ENCODE results near the gene C1QB.
"Not testable (repeated sequence)": the region's sequence is repeated elsewhere in the genome, so short reads cannot be mapped to it uniquely, and the experiment has no call there.

C1QB gene

DNA sequence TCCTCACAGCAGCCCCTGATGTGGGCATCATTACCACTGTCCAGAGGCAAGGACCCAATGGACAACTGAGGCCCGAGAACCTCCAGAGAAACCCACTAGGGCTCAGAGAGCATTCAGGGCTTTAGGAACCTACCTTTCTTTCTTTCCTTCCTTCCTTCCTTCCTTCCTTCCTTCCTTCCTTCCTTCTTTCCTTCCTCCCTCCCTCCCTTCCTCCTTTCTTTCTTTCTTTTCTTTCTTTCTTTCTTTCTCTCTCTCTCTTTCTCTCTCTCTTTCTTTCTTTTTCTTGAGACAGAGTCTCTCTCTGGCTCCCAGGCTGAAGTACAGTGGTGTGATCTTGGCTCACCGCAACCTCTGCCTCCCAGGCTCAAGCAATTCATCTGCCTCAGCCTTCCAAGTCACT is 15.8 kb downstream of the C1QB start:
- H3K9me3 ChIP-seq (ENCODE audit: control insufficient read depth, low read length); H3K4me1 ChIP-seq (ENCODE audit: control insufficient read depth, insufficient read depth, low read length); H3K9ac ChIP-seq (ENCODE audit: low read length); H3K36me3 ChIP-seq (ENCODE audit: control insufficient read depth, insufficient read depth, low read length, severe bottlenecking); DNase-seq (ENCODE audit: low read depth); H3K4me3 ChIP-seq (ENCODE audit: low read length): not testable (repeated sequence)
- H3K27me3 ChIP-seq (replicated peaks; ENCODE audit: control insufficient read depth, insufficient read depth, low read length): peaks cover 89% of the 10 kb centered on the region

DNA sequence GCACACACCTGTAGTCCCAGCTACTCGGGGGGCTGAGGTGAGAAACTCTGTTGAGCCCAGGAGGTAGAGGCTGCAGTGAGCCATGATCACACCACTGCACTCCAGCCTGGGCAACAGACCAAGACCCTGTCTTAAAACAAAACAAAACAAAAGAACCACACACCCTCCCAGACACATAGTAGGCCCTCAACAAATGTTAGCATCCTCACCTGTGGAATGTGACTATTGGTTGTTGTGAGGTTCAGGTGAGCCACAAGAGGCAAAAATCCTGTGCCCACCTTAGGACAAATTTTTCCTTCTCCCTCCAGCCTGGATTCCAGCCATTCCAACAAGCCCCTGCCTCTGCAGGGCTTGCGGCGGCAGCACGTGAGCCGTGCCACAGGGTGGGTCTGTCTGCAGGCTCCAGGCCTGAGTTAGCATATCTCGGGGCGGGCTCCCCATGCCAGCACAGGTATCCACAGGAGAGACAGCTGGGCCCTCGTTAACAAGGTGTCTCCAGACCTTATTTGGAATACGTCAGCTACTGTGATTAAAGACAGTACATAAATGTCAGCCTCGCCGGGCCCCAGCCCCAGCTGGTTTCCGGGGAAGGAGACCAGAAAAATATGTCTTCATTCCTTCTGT is 17.4 kb downstream of the C1QB start:
- no peaks in the 10 kb centered on the region for H3K4me1 ChIP-seq (ENCODE audit: control insufficient read depth, insufficient read depth, low read length)
- no peak overlapping the region for H3K4me3 ChIP-seq (ENCODE audit: low read length)
- no peak for DNase-seq (ENCODE audit: low read depth)
- no peaks in the 10 kb centered on the region for H3K36me3 ChIP-seq (ENCODE audit: control insufficient read depth, insufficient read depth, low read length, severe bottlenecking)
- H3K27me3 ChIP-seq (replicated peaks; ENCODE audit: control insufficient read depth, insufficient read depth, low read length): peaks cover 73% of the 10 kb centered on the region
- no peaks in the 10 kb centered on the region for H3K9me3 ChIP-seq (ENCODE audit: control insufficient read depth, low read length)
- no peak overlapping the region for H3K9ac ChIP-seq (ENCODE audit: low read length)

DNA sequence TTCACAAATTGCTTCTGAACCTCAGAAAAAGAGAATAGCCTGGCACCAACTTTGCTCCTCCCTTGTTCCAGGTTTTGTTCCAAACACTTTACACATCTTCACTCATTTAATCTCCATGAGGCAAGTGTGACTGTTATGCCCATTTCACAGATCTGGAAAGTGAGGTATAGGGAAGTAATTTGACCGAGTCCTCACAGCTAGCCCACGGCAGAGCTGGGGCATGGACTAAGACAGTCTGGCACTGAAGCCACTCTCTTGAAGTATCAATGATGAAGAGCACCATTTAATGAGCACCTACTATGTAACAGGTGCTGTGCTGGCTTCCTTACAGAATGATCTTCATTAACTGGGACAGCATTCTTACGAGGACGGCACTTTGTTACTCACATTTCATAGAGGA is 19.0 kb downstream of the C1QB start:
- peaks cover 62% of the 10 kb centered on the region for H3K27me3 ChIP-seq (replicated peaks; ENCODE audit: control insufficient read depth, insufficient read depth, low read length)
- DNase-seq (ENCODE audit: low read depth): no peak

DNA sequence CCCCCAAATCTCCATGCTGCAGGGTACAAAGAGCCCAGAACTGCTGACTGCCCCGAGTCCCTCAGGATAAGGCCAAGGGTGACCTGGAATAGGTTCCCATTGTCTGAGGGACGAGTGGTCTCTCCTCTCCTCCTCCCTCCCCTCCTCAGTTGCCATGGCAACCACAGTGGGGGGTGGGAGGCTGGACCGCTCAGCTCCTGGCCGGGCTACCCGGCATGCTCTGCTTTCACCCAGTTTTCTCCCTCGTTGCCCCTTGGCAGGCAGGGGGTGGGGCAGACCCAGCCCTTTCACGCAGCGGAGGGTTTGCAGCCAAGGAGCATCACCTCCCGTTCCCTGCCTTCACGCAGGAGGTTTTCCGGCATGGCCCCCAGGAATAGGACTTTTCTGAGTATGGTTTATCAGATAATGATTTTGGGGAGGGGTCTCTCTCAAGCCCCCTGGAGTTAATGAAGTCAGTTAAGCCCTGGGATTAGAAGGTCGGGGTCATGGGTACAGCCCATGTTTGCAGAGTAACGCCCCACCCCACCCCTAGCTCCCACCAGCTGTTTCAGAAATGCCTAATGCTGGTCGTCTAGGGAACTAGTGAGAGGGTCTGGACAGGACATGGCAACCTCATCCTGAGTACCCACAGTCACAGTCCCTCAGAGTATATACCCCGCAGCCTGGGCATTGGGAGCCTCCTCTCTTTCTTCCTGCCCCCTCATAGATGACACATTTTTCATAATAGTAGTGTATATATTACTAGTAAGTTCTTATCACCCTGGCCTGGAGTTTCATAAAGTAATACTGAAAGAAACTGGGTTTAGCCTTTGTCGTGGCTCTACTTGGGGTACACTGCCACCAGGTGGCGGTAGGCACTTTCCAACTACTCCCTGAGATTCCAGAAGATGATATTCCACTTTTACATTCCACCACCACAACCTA is 20.7 kb downstream of the C1QB start:
- Histone ChIP-seq H3K36me3 (ENCODE audit: control insufficient read depth, insufficient read depth, low read length, severe bottlenecking) (no peaks in the 10 kb centered on the region), H3K4me1 (ENCODE audit: control insufficient read depth, insufficient read depth, low read length) (peaks cover 8% of the 10 kb centered on the region), H3K4me3 (ENCODE audit: low read length) (no peak overlapping the region), H3K9me3 (ENCODE audit: control insufficient read depth, low read length) (no peaks in the 10 kb centered on the region), H3K27me3 (replicated peaks; ENCODE audit: control insufficient read depth, insufficient read depth, low read length) (peaks cover 49% of the 10 kb centered on the region), H3K9ac (ENCODE audit: low read length) (no peak overlapping the region)
- DNase-seq (ENCODE audit: low read depth): peak; percentile 69

More for the DNA sequence above, 19.0 kb downstream of the C1QB start:
- Histone ChIP-seq H3K4me1 (ENCODE audit: control insufficient read depth, insufficient read depth, low read length) (peaks cover 8% of the 10 kb centered on the region), H3K9me3 (ENCODE audit: control insufficient read depth, low read length) (no peaks in the 10 kb centered on the region), H3K9ac (ENCODE audit: low read length) (no peak overlapping the region), H3K4me3 (ENCODE audit: low read length) (no peak overlapping the region), H3K36me3 (ENCODE audit: control insufficient read depth, insufficient read depth, low read length, severe bottlenecking) (no peaks in the 10 kb centered on the region)

DNA sequence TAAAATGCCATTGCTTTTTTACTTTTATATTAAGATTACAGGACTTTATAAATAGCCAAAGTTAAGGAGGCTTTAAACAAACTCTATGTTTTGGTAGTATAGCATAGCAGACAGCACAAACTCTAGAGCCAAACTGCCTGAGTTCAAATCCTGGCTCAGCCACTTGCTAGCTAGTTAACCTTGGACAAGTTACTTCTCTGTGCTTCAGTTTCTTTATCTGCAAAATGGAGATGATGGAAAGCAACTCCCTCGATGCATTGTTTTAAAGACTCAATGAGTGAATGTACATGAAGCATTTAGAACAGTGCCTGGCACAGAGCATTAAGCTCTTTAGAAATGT is 21.3 kb downstream of the C1QB start:
- H3K27me3 ChIP-seq (replicated peaks; ENCODE audit: control insufficient read depth, insufficient read depth, low read length): peaks cover 43% of the 10 kb centered on the region

DNA sequence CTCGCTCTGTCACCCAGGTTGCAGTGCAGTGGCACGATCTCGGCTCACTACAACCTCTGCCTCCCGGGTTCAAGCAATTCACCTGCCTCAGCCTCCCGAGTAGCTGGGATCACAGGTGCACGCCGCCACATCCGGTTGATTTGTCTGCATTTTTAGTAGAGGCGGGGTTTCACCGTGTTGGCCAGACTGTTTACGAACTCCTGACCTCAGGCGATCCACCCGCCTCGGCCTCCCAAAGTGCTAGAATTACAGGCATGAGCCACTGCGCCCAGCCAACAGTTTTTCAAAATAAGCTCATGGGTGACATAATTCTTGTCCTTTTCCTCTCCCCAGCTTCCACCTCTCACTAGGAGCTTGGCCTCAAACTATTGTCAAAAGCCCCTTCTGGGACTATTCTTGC is 23.1 kb downstream of the C1QB start:
- H3K4me3 ChIP-seq (ENCODE audit: low read length); H3K36me3 ChIP-seq (ENCODE audit: control insufficient read depth, insufficient read depth, low read length, severe bottlenecking); H3K9me3 ChIP-seq (ENCODE audit: control insufficient read depth, low read length); H3K9ac ChIP-seq (ENCODE audit: low read length); DNase-seq (ENCODE audit: low read depth); H3K4me1 ChIP-seq (ENCODE audit: control insufficient read depth, insufficient read depth, low read length): not testable (repeated sequence)
- peaks cover 33% of the 10 kb centered on the region for H3K27me3 ChIP-seq (replicated peaks; ENCODE audit: control insufficient read depth, insufficient read depth, low read length)

More for the DNA sequence above, 21.3 kb downstream of the C1QB start:
- no peaks in the 10 kb centered on the region for H3K36me3 ChIP-seq (ENCODE audit: control insufficient read depth, insufficient read depth, low read length, severe bottlenecking)
- H3K4me3 ChIP-seq (ENCODE audit: low read length): no peak overlapping the region
- no peaks in the 10 kb centered on the region for H3K9me3 ChIP-seq (ENCODE audit: control insufficient read depth, low read length)
- H3K9ac ChIP-seq (ENCODE audit: low read length): no peak overlapping the region
- no peak for DNase-seq (ENCODE audit: low read depth)
- H3K4me1 ChIP-seq (ENCODE audit: control insufficient read depth, insufficient read depth, low read length): peaks cover 8% of the 10 kb centered on the region

DNA sequence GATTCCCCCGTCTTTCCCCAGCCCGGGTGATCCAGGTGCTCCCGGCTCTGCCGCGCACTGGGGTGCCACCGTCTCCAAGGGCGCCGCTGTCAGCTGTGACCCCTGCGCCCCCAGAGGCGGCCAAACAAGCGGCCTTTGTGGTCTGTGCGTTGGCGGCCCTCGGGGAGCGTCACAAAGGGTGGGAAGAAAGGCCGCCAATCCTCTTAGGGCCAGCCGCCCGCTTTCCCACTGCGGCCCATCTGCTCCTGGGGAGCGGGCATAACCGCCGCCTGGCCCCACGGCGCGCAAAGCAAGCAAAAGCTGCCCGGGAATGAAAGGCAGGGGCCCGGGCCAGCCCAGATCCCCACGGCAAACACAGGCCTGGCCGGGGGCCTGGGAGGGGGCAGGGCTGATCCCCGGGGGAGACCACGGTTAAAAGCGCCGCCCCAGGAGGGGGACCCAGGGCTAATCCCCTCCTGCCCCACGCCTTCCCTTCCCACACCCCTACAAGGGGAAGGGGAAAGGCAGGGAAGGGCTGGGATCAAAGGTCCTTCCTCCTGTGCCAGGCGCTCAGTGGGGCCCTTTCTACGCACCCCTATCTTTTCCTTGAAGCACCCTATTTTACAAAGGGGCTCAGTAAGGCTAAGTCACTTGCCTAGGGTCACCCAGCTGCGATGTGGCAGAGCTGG is 24.0 kb downstream of the C1QB start:
- Histone ChIP-seq H3K36me3 (ENCODE audit: control insufficient read depth, insufficient read depth, low read length, severe bottlenecking) (no peaks in the 10 kb centered on the region), H3K9ac (ENCODE audit: low read length) (no peak overlapping the region), H3K4me3 (ENCODE audit: low read length) (no peak overlapping the region), H3K27me3 (replicated peaks; ENCODE audit: control insufficient read depth, insufficient read depth, low read length) (peaks cover 24% of the 10 kb centered on the region), H3K4me1 (ENCODE audit: control insufficient read depth, insufficient read depth, low read length) (peaks cover 8% of the 10 kb centered on the region), H3K9me3 (ENCODE audit: control insufficient read depth, low read length) (no peaks in the 10 kb centered on the region)
- DNase-seq (ENCODE audit: low read depth): no peak

DNA sequence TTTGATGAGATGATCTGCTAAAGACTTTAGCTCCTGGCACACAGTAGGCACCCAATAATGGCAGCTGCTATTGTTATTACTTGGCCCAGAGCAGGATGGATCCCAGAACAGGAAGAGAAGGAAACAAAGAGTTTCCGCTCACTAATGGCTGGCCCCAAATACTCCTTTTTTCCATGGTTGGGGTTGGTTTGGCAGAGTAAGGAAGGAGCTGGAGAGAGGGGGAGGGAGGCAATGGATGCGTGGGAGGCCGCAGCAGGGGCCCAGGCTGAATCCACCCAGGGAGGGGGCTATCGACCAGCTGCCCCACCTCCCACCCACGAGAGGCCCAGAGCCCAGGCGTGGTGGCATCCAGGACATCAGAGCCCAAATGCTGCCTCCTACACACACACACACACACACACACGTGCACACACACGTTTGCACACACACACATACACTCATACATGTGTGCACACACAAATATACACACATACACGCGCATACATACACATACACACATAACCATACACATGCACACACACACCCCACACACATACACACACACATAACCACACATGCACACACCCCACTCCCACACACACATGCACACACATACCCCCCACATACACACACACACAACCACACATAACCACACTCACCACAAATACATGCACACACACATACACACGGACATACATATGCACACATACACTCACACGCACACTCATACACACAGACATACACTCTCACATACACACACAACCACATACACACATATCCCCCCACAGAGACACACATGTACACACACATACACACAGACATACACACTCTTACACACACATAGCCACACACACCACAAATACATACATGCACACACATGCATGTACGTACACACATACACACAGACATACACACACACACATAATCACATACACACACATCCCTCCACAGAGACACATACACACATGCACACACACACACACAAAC is 25.2 kb downstream of the C1QB start:
- no peak overlapping the region for H3K4me3 ChIP-seq (ENCODE audit: low read length)
- H3K27me3 ChIP-seq (replicated peaks; ENCODE audit: control insufficient read depth, insufficient read depth, low read length): peaks cover 19% of the 10 kb centered on the region
- no peaks in the 10 kb centered on the region for H3K9me3 ChIP-seq (ENCODE audit: control insufficient read depth, low read length)
- H3K36me3 ChIP-seq (ENCODE audit: control insufficient read depth, insufficient read depth, low read length, severe bottlenecking): no peaks in the 10 kb centered on the region
- no peak overlapping the region for H3K9ac ChIP-seq (ENCODE audit: low read length)
- H3K4me1 ChIP-seq (ENCODE audit: control insufficient read depth, insufficient read depth, low read length): peaks cover 8% of the 10 kb centered on the region
- DNase-seq (ENCODE audit: low read depth): no peak

DNA sequence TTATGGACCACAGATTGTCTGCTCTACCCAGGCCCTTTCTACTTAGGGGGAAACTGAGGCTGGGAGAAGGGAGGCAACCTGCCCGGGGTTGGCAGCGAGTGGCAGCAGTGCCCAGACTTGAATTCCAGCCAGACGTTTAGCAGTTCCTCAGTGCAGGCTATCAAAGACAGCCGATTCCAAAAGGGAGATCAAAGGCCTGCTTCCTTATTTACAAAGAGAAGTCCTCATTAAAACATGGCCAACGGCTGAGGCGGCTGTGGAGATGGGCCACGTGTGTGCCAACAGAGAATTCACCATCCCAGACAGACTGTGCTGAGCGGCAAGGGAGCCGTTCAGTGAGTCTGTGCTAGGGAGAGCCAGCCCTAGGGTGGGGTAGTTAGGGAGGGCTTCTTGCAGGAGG is 27.7 kb downstream of the C1QB start:
- Histone ChIP-seq H3K9ac (ENCODE audit: low read length) (no peak overlapping the region), H3K9me3 (ENCODE audit: control insufficient read depth, low read length) (no peaks in the 10 kb centered on the region), H3K36me3 (ENCODE audit: control insufficient read depth, insufficient read depth, low read length, severe bottlenecking) (no peaks in the 10 kb centered on the region)

DNA sequence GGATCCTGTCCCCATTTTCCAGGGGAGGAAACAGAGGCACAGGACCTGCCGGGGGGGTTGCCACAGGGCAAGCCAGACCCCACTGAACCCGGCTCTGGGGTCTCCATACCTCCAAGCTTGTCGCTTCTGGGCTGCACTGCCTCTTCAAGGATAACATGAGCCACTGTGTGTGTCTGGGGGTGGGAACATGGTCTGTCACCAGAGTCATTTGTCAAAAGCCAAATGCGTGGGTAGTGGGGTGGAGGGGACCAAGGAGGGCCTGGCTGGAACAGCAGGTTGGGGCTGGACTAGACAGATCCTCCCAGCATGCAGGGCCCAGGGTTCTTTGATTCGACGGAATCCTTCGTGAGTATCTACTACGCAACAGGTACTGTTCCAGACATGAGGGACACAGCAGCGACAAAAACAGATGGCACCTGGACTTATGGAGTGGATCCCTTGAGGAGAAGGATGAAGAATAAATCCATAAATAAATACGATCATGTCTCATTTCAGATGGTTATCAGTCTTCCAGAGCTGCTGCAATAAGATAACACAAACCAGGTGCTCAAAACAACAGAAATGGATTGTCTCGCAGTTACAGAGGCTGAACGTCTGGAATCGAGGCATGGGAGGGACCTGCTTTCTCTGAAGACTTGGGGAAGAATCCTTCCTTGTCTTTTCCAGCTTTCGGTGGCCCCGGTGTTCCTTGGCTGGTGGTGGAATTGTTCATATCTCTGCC is 28.7 kb downstream of the C1QB start:
- DNase-seq (ENCODE audit: low read depth): no peak
- H3K9ac ChIP-seq (ENCODE audit: low read length): no peak overlapping the region
- H3K27me3 ChIP-seq (replicated peaks; ENCODE audit: control insufficient read depth, insufficient read depth, low read length): peaks cover 22% of the 10 kb centered on the region
- H3K36me3 ChIP-seq (ENCODE audit: control insufficient read depth, insufficient read depth, low read length, severe bottlenecking): no peaks in the 10 kb centered on the region
- no peaks in the 10 kb centered on the region for H3K9me3 ChIP-seq (ENCODE audit: control insufficient read depth, low read length)
- no peak overlapping the region for H3K4me3 ChIP-seq (ENCODE audit: low read length)
- peaks cover 6% of the 10 kb centered on the region for H3K4me1 ChIP-seq (ENCODE audit: control insufficient read depth, insufficient read depth, low read length)

More for the DNA sequence above, 27.7 kb downstream of the C1QB start:
- Histone ChIP-seq H3K27me3 (replicated peaks; ENCODE audit: control insufficient read depth, insufficient read depth, low read length) (peaks cover 19% of the 10 kb centered on the region), H3K4me1 (ENCODE audit: control insufficient read depth, insufficient read depth, low read length) (peaks cover 11% of the 10 kb centered on the region), H3K4me3 (ENCODE audit: low read length) (no peak overlapping the region)
- no peak for DNase-seq (ENCODE audit: low read depth)

Data from adipocyte (in vitro differentiated cells).